Stomach (tissue), 4 donors: ENCODE results near the gene NCAPD2.

Source experiments
- CTCF ChIP-seq, 7 experiments: fragments of 450-650 bp in 4 of 7; fragments of 200-600 bp in 3 of 7; sonication (generic) in 3 of 7; IDR thresholded peaks; one replicate each; pipeline ENCODE4 v1.5.1; 2016 to 2019; ENCODE audit warnings: antibody characterized with exemption in 7 of 7, control low read depth in 2 of 7, mild to moderate bottlenecking in 1 of 7
- POLR2AphosphoS5 ChIP-seq, 3 donors: sonication (generic); formaldehyde crosslinking; IDR thresholded peaks; one replicate each; pipeline ENCODE4 v1.6.1; 2016; ENCODE audit warnings: antibody characterized with exemption in 3 of 3

- TF ChIP-seq CTCF (IDR thresholded peaks at IDR 0.05) (no peak), POLR2AphosphoS5 (IDR thresholded peaks at IDR 0.05) (no peak)
Observed at GRCh38 chr12:6546016-6546415, 52.1 kb downstream of the NCAPD2 start.
